OCI-LY1 (cell line): ENCODE measurements around the gene UBQLN4.

Experiments
- H2AFZ ChIP-seq: fragments of 200-600 bp; sonication (generic), shearing (Covaris generic); 2 replicates; pipeline ENCODE4 v1.6.0; 2014; ENCODE audit warnings: antibody characterized with exemption, mild to moderate bottlenecking, low read length
- H3F3A ChIP-seq: fragments of 200-600 bp; sonication (generic), shearing (Covaris generic); 2 replicates; pipeline ENCODE4 v1.6.0; 2014; ENCODE audit warnings: mild to moderate bottlenecking, antibody characterized with exemption, low read length, moderate library complexity; ENCODE audit not compliant: insufficient read depth
- H3K27ac ChIP-seq: fragments of 200-600 bp; sonication (generic); 2 replicates; pipeline ENCODE4 v1.5.1; 2014; ENCODE audit warnings: low read length, mixed run types, mild to moderate bottlenecking, low read depth; ENCODE audit not compliant: poor library complexity, severe bottlenecking
- H3K27me3 ChIP-seq: fragments of 200-600 bp; sonication (generic); 2 replicates; pipeline ENCODE4 v1.6.0; 2014; ENCODE audit warnings: antibody characterized with exemption, mild to moderate bottlenecking, low read length, moderate library complexity; ENCODE audit not compliant: insufficient read depth
- H3K36me3 ChIP-seq: fragments of 200-600 bp; sonication (generic); 2 replicates; pipeline ENCODE4 v1.6.1; 2014; ENCODE audit warnings: mild to moderate bottlenecking, antibody characterized with exemption, low read length, moderate library complexity, mixed read lengths; ENCODE audit not compliant: insufficient read depth
- H3K4me1 ChIP-seq: fragments of 200-600 bp; sonication (generic); 2 replicates; pipeline ENCODE4 v1.5.1; 2014; ENCODE audit warnings: mild to moderate bottlenecking, low read length, moderate library complexity; ENCODE audit not compliant: insufficient read depth, severe bottlenecking
- H3K4me2 ChIP-seq: fragments of 200-600 bp; sonication (generic), shearing (Covaris generic); 2 replicates; pipeline ENCODE4 v1.6.1; 2014; ENCODE audit warnings: low read length
- H3K4me3 ChIP-seq: fragments of 200-600 bp; sonication (generic); 2 replicates; pipeline ENCODE4 v1.5.1; 2014; ENCODE audit warnings: low read length, low read depth, mild to moderate bottlenecking, mixed read lengths; ENCODE audit not compliant: poor library complexity, severe bottlenecking
- H3K79me2 ChIP-seq: fragments of 200-600 bp; shearing (Covaris generic); 2 replicates; pipeline ENCODE4 v1.6.1; 2016; ENCODE audit warnings: mixed run types, low read length, mixed read lengths; ENCODE audit not compliant: insufficient read depth
- H3K9ac ChIP-seq: fragments of 200-600 bp; sonication (generic), shearing (Covaris generic); 2 replicates; pipeline ENCODE4 v1.6.1; 2014; ENCODE audit warnings: mild to moderate bottlenecking, low read length, mixed read lengths
- H3K9me2 ChIP-seq: fragments of 200-600 bp; sonication (generic), shearing (Covaris generic); 2 replicates; pipeline ENCODE4 v1.6.1; 2014; ENCODE audit warnings: low read depth, mild to moderate bottlenecking, low read length, mixed read lengths
- H3K9me3 ChIP-seq: fragments of 200-600 bp; shearing (Covaris generic); 2 replicates; pipeline ENCODE4 v1.6.1; 2014; ENCODE audit warnings: low read length, mixed read lengths
- H4K20me1 ChIP-seq: fragments of 200-600 bp; sonication (generic), shearing (Covaris generic); 2 replicates; pipeline ENCODE4 v1.6.0; 2016; ENCODE audit warnings: mild to moderate bottlenecking, low read length; ENCODE audit not compliant: insufficient read depth
- EZH2 ChIP-seq: fragments of 200-600 bp; sonication (generic), shearing (Covaris generic); IDR thresholded peaks from 2 replicates; pipeline ENCODE4 v1.8.0; 2017; ENCODE audit warnings: borderline replicate concordance, mixed run types, mild to moderate bottlenecking, antibody characterized with exemption, low read length, moderate library complexity, mixed read lengths
- TF ChIP-seq, protein P1 (sequence below): fragments of 200-600 bp; sonication (generic), shearing (Covaris generic); IDR thresholded peaks from 2 replicates; pipeline ENCODE4 v1.5.1; 2017; ENCODE audit warnings: mild to moderate bottlenecking, antibody characterized with exemption, low read length, moderate library complexity, mixed read lengths

The UBQLN4 gene

DNA sequence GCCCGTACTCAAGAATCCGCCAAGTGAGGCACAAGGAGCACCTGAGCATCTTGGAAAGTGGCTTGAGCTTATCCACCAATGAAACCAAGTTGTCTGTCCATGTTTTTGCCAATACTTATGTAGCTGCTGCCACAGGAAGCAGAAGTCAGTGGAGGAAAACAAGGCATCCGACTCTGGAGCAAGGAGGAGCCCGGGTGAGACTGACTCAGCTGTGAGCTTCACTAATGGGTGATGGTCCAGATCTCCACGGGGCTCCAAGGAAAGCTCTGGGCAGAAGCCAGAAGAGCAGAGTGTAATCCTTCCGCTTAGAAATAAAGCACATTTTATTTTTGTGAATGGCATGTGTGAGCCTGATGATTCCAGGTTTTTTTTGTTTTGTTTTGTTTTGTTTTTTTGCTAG is 20.6 kb downstream of the UBQLN4 start:
- H3F3A ChIP-seq, result no peaks in the 10 kb centered on the region
- no peak overlapping the region for H3K9ac ChIP-seq
- no peaks in the 10 kb centered on the region for H3K9me2 ChIP-seq
- H3K4me1 ChIP-seq, result no peaks in the 10 kb centered on the region
- H3K27ac ChIP-seq, result no peak overlapping the region
- no peak overlapping the region for H3K4me2 ChIP-seq
- H3K4me3 ChIP-seq, result no peak overlapping the region
- no peaks in the 10 kb centered on the region for H3K27me3 ChIP-seq
- H2AFZ ChIP-seq, result no peak overlapping the region
- no peak for TF ChIP-seq EZH2
- TF ChIP-seq, protein P1, sequence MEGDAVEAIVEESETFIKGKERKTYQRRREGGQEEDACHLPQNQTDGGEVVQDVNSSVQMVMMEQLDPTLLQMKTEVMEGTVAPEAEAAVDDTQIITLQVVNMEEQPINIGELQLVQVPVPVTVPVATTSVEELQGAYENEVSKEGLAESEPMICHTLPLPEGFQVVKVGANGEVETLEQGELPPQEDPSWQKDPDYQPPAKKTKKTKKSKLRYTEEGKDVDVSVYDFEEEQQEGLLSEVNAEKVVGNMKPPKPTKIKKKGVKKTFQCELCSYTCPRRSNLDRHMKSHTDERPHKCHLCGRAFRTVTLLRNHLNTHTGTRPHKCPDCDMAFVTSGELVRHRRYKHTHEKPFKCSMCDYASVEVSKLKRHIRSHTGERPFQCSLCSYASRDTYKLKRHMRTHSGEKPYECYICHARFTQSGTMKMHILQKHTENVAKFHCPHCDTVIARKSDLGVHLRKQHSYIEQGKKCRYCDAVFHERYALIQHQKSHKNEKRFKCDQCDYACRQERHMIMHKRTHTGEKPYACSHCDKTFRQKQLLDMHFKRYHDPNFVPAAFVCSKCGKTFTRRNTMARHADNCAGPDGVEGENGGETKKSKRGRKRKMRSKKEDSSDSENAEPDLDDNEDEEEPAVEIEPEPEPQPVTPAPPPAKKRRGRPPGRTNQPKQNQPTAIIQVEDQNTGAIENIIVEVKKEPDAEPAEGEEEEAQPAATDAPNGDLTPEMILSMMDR, result no peak
- H3K9me3 ChIP-seq, result no peaks in the 10 kb centered on the region
- no peaks in the 10 kb centered on the region for H3K79me2 ChIP-seq
- H4K20me1 ChIP-seq, result no peaks in the 10 kb centered on the region
- H3K36me3 ChIP-seq, result peaks cover 11% of the 10 kb centered on the region

GRCh38 chr1:156026588-156026987 is 27.0 kb downstream of the UBQLN4 start:
- Histone ChIP-seq H3K79me2 (no peaks in the 10 kb centered on the region), H3K4me2 (no peak overlapping the region), H3K9ac (no peak overlapping the region), H4K20me1 (no peaks in the 10 kb centered on the region), H3K4me3 (no peak overlapping the region), H3K9me3 (no peaks in the 10 kb centered on the region), H3K36me3 (no peaks in the 10 kb centered on the region), H3K27ac (no peak overlapping the region), H3K27me3 (no peaks in the 10 kb centered on the region), H3F3A (no peaks in the 10 kb centered on the region), H3K4me1 (no peaks in the 10 kb centered on the region), H3K9me2 (no peaks in the 10 kb centered on the region), H2AFZ (no peak overlapping the region)
- TF ChIP-seq, protein P1, result no peak
- TF ChIP-seq EZH2, result no peak

GRCh38 chr1:156025876-156026275 is 27.7 kb downstream of the UBQLN4 start:
- H4K20me1 ChIP-seq, result no peaks in the 10 kb centered on the region
- H2AFZ ChIP-seq, result no peak overlapping the region
- H3K9me3 ChIP-seq, result no peaks in the 10 kb centered on the region
- no peaks in the 10 kb centered on the region for H3F3A ChIP-seq
- H3K4me3 ChIP-seq, result no peak overlapping the region
- H3K9me2 ChIP-seq, result no peaks in the 10 kb centered on the region
- no peaks in the 10 kb centered on the region for H3K36me3 ChIP-seq
- H3K27me3 ChIP-seq, result no peaks in the 10 kb centered on the region
- no peak overlapping the region for H3K27ac ChIP-seq
- H3K79me2 ChIP-seq, result no peaks in the 10 kb centered on the region
- no peak overlapping the region for H3K4me2 ChIP-seq
- peaks cover 4% of the 10 kb centered on the region for H3K4me1 ChIP-seq
- TF ChIP-seq EZH2, result no peak
- TF ChIP-seq, protein P1, result peak; percentile 69
- no peak overlapping the region for H3K9ac ChIP-seq
